ENCODE results near the gene TENM4. TPM values are rescaled to one million over a fixed set of nuclear protein-coding genes. Genes with fewer than 3 reads are reported as not detected.

Gene TENM4
- total RNA-seq, 4 donors from 2014 or later: 0.88 to 61.5 (median 4.0) TPM

DNA sequence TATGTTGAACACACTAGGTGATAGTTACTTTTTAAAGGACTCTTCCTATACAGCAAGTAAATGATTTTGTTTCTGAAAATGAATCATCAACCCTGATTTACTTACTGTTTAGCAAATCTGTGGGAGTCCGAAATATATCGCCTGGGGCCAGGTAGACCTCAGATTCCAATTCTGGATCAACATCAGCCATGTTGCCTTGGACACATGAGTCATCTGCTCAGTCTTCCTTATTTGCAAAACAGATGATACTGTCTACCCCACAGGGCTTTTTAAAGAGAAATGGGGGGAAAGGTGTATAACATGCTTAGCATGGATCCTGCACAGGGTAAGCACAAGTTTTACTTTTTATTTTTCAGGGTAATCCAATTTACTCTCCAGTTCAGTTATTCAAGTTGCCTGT, 324.2 kb downstream of the TENM4 start:
- H3K4me1 ChIP-seq: no peaks in the 10 kb centered on the region
- no peak overlapping the region for H3K4me3 ChIP-seq
- TF ChIP-seq, protein P1, sequence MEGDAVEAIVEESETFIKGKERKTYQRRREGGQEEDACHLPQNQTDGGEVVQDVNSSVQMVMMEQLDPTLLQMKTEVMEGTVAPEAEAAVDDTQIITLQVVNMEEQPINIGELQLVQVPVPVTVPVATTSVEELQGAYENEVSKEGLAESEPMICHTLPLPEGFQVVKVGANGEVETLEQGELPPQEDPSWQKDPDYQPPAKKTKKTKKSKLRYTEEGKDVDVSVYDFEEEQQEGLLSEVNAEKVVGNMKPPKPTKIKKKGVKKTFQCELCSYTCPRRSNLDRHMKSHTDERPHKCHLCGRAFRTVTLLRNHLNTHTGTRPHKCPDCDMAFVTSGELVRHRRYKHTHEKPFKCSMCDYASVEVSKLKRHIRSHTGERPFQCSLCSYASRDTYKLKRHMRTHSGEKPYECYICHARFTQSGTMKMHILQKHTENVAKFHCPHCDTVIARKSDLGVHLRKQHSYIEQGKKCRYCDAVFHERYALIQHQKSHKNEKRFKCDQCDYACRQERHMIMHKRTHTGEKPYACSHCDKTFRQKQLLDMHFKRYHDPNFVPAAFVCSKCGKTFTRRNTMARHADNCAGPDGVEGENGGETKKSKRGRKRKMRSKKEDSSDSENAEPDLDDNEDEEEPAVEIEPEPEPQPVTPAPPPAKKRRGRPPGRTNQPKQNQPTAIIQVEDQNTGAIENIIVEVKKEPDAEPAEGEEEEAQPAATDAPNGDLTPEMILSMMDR (IDR thresholded peaks at IDR 0.05): no peak
- TF ChIP-seq POLR2A (IDR thresholded peaks at IDR 0.05): no peak
- H3K27ac ChIP-seq: no peak overlapping the region
- no peak for DNase-seq
- H3K36me3 ChIP-seq: no peaks in the 10 kb centered on the region
- H3K9me3 ChIP-seq: no peaks in the 10 kb centered on the region
- intact Hi-C loops (cut with DNase I; ENCODE audit: low total_unique reads): no loop called here
- no peaks in the 10 kb centered on the region for H3K27me3 ChIP-seq

DNA sequence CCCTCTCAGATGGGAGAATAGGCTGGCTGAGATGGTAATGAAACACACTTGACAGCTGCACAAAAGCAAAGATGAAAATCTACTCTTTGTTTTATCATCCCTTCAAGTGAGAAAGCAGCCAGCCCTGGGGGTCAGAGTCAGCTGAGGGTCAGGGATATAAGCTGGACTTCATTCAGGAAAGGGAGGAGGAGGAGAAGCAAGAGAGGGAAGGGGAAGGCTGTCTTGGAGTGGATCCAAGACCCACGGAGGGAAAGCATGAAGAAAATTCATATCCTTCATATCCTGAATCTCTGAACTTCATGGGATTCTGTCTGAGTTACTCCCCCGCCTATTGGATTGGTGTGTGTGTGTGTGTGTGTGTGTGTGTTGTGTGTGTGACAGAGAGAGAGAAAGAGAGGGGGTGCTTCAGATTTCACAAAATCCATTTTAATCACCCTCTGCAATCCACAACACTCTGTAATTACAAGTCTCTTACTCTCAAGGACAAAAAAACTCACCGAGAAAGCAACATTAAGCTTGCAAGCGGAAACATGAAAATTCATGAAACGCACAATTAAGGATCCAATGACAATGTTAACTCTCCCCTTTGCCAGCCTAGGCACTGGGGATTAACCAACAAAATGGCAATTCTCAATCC, 327.7 kb downstream of the TENM4 start:
- H3K27ac ChIP-seq: no peak overlapping the region
- no peak for DNase-seq
- no peaks in the 10 kb centered on the region for H3K27me3 ChIP-seq
- H3K9me3 ChIP-seq: no peaks in the 10 kb centered on the region
- no peaks in the 10 kb centered on the region for H3K4me1 ChIP-seq
- intact Hi-C loops (cut with DNase I; ENCODE audit: low total_unique reads): no loop called here
- H3K36me3 ChIP-seq: no peaks in the 10 kb centered on the region
- no peak overlapping the region for H3K4me3 ChIP-seq
- TF ChIP-seq, protein P1 (IDR thresholded peaks at IDR 0.05): no peak
- no peak for TF ChIP-seq POLR2A (IDR thresholded peaks at IDR 0.05)

DNA sequence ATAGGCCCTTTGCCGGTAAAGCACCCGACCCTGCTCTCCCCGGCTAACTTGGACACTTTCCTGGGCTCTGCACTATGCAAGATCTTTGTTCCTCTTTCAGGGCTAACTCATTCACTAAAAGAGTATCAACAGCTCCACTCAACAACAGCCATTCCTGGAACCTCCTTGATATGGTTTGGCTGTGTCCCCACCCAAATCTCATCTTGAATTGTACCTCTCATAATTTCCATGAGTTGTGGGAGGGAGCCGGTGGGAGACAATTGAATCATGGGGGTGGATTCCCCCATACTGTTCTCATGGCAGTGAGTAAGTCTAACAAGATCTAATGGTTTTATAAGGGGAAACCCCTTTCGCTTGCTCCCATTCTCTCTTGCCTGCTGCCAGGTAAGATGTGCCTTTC, 330.0 kb downstream of the TENM4 start:
- Histone ChIP-seq H3K9me3 (no peaks in the 10 kb centered on the region), H3K27ac (no peak overlapping the region), H3K27me3 (no peaks in the 10 kb centered on the region), H3K36me3 (no peaks in the 10 kb centered on the region), H3K4me1 (no peaks in the 10 kb centered on the region), H3K4me3 (no peak overlapping the region)
- DNase-seq: no peak
- TF ChIP-seq, protein P1 (IDR thresholded peaks at IDR 0.05): no peak
- no peak for TF ChIP-seq POLR2A (IDR thresholded peaks at IDR 0.05)
- intact Hi-C loops (cut with DNase I; ENCODE audit: low total_unique reads): no loop called here

DNA sequence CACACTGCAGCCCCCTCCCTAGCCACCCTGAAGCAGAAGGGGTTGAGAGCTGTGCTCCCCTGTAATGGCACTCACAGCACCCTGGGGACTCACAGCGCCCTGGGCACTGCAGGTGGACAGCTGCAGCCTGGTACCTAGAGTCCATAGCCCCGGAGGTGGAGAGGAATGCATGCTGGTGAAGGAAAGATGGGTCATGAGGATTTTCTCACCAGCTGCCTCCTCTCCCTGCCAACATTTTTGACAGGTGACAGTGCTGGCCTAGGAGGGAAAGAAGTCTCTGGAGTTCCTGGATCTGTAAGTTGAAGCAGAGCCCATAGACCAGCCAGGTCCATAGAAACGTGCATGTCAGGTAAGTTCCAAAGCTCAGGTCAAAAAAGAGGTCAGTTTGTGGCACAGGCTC, 330.5 kb downstream of the TENM4 start:
- no peak for DNase-seq
- H3K4me3 ChIP-seq: no peak overlapping the region
- no peak overlapping the region for H3K27ac ChIP-seq
- H3K36me3 ChIP-seq: no peaks in the 10 kb centered on the region
- TF ChIP-seq, protein P1 (IDR thresholded peaks at IDR 0.05): no peak
- TF ChIP-seq POLR2A (IDR thresholded peaks at IDR 0.05): no peak
- intact Hi-C loops (cut with DNase I; ENCODE audit: low total_unique reads): no loop called here
- no peaks in the 10 kb centered on the region for H3K4me1 ChIP-seq
- H3K9me3 ChIP-seq: no peaks in the 10 kb centered on the region
- H3K27me3 ChIP-seq: no peaks in the 10 kb centered on the region

DNA sequence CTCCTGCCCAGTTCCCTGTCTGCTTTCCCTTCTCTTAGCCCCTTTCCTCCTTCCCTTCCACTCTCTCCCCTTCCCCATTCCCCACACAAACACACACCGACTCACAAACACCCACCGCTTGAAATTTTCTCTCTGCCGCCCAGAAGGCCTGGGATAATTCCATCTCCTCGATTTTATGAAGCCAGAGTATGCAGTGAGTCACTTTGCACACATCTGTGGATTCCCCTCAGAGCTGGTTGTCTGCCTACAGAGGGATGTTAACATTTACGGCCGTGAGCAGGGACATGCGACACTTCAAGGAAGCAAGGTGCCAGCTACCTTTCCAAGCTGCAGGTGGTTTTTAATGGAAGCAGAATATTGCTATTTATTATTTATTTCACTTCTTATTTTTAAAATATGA, 332.0 kb downstream of the TENM4 start:
- intact Hi-C loops (cut with DNase I; ENCODE audit: low total_unique reads): no loop called here
- no peak for TF ChIP-seq POLR2A (IDR thresholded peaks at IDR 0.05)
- TF ChIP-seq, protein P1 (IDR thresholded peaks at IDR 0.05): no peak
- no peaks in the 10 kb centered on the region for H3K4me1 ChIP-seq
- H3K36me3 ChIP-seq: no peaks in the 10 kb centered on the region
- no peaks in the 10 kb centered on the region for H3K9me3 ChIP-seq
- no peaks in the 10 kb centered on the region for H3K27me3 ChIP-seq
- no peak overlapping the region for H3K27ac ChIP-seq
- DNase-seq: no peak
- no peak overlapping the region for H3K4me3 ChIP-seq

Measured in uterus (tissue), 4 donors.